ENCODE measurements around the gene CACUL1.
"Not testable (repeated sequence)": the region's sequence is repeated elsewhere in the genome, so short reads cannot be mapped to it uniquely, and the experiment has no call there.

CACUL1 gene

GRCh38 chr10:118754556-118755423 lies at the start of gene CACUL1:
CACUL1 (minus strand) TSS chr10:118754970; CDS start chr10:118754762, 208 bp downstream.
- peak; percentile 98 for DNase-seq (ENCODE audit: extremely low read depth, low read depth)
- no peak for TF ChIP-seq CTCF (IDR thresholded peaks at IDR 0.05; ENCODE audit: low read depth, low read length, missing control alignments)
- peak within 1 kb of the TSS; percentile 95 for H3K4me3 ChIP-seq (replicated peaks; ENCODE audit: low read depth, low read length)

GRCh38 chr10:118804262-118804773 lies 49.5 kb upstream of the CACUL1 start:
- H3K4me3 ChIP-seq (replicated peaks; ENCODE audit: low read depth, low read length): no peak overlapping the region
- DNase-seq (ENCODE audit: extremely low read depth, low read depth): no peak
- no peak for TF ChIP-seq CTCF (IDR thresholded peaks at IDR 0.05; ENCODE audit: low read depth, low read length, missing control alignments)

GRCh38 chr10:118802126-118802793 lies 47.5 kb upstream of the CACUL1 start:
- H3K4me3 ChIP-seq (replicated peaks; ENCODE audit: low read depth, low read length): no peak overlapping the region
- DNase-seq (ENCODE audit: extremely low read depth, low read depth): no peak
- no peak for TF ChIP-seq CTCF (IDR thresholded peaks at IDR 0.05; ENCODE audit: low read depth, low read length, missing control alignments)

- H3K4me3 ChIP-seq (replicated peaks; ENCODE audit: low read depth, low read length): no peak overlapping the region
- no peak for DNase-seq (ENCODE audit: extremely low read depth, low read depth)
- TF ChIP-seq CTCF (IDR thresholded peaks at IDR 0.05; ENCODE audit: low read depth, low read length, missing control alignments): peak; percentile 25
Observed at GRCh38 chr10:118800920-118801319, 46.1 kb upstream of the CACUL1 start.

- no peak for DNase-seq (ENCODE audit: extremely low read depth, low read depth)
Observed at GRCh38 chr10:118799777-118800176, 45.0 kb upstream of the CACUL1 start.

GRCh38 chr10:118798231-118798662 lies 43.5 kb upstream of the CACUL1 start:
- TF ChIP-seq CTCF (IDR thresholded peaks at IDR 0.05; ENCODE audit: low read depth, low read length, missing control alignments): no peak
- H3K4me3 ChIP-seq (replicated peaks; ENCODE audit: low read depth, low read length): no peak overlapping the region
- DNase-seq (ENCODE audit: extremely low read depth, low read depth): no peak

More at GRCh38 chr10:118799777-118800176, 45.0 kb upstream of the CACUL1 start:
- no peak overlapping the region for H3K4me3 ChIP-seq (replicated peaks; ENCODE audit: low read depth, low read length)
- no peak for TF ChIP-seq CTCF (IDR thresholded peaks at IDR 0.05; ENCODE audit: low read depth, low read length, missing control alignments)

- not testable (repeated sequence) for DNase-seq (ENCODE audit: extremely low read depth, low read depth); H3K4me3 ChIP-seq (replicated peaks; ENCODE audit: low read depth, low read length)
Observed at GRCh38 chr10:118794971-118795370, 40.2 kb upstream of the CACUL1 start.

All from HFF-Myc (cell line).